Measurements from ENCODE around the gene TSPO. TPM values are rescaled to one million over a fixed set of nuclear protein-coding genes. Genes with fewer than 3 reads are reported as not detected.

Gene TSPO
- total and polyA plus RNA-seq, 9 of the 15 experiments (the other 6 are each of a cell fraction or from before 2014, with no cell fraction given) = 4.9 to 126 (median 25.3) TPM

DNA sequence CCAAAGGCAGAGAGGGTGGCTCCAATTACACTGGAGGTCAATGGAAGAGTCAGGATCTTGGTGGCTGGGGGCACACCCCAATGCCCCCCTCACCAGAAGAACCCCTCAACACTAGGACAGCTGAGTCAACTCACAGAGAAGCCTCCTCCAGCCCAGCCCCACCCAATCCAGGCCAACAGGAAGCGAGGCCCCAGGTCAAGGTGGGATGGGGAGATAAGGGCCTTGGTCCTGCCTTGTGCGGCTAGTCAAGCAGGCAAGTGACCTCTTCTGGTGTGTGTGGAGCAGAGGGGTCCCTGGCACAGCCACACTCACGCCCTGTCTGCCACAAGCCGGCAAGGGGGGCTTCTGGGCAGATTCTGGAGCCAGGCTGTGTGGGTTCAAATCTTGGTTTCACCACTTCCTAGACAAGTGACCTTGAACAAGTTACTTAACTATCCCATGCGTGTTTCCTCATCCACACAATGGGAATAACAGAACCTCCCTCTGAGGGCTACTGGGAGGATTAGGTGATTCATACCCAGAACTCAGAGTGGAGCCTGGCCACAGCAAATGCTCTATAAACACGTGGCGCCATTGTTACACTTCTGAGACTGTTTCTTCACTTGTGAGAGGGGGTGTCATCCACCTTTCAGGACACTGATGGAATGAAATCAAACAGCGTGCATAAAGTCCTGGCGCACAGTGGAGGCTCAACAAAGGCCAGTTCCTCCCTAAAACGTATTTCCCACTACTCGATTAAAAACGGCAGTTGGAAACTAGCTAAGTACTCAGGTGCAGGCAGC lies 32.3 kb downstream of the TSPO start:
- peaks cover 53% of the 10 kb centered on the region for H3K36me3 ChIP-seq (ENCODE audit: control insufficient read depth, insufficient read depth, low read length)
- peak overlapping the region; percentile 20; the same call in 1 of the 2 replicates for H3K4me3 ChIP-seq
- ChIA-PET CTCF (ENCODE audit: low intra/inter-chr PET ratio) (no interaction called here), POLR2A (interaction anchor here (0.6 to 1.0 kb wide), 3 partner anchors 8 to 14 kb away, joined by 3 to 5 read pairs (median 5); no protein-coding TSS in a partner anchor)
- peak overlapping the region; percentile 86 for H3K27ac ChIP-seq (ENCODE audit: extremely low read depth, low read depth, low read length)
- H3K9me3 ChIP-seq (replicated peaks; ENCODE audit: control insufficient read depth, insufficient read depth, low read depth, low read length) = 0 out of 2 replicates have a peak, but pooled peaks cover 2% of the 10 kb centered on the region
- no peaks in the 10 kb centered on the region for H3K9me1 ChIP-seq (ENCODE audit: control insufficient read depth, insufficient read depth, low read length)
- DNase-seq (ENCODE audit: extremely low read depth in 1 of 4, low spot score in 3 of 4) (peak; percentile 77 to 94 (median 82)), FAIRE-seq (peak; percentile 98), ATAC-seq (peak; percentile 77)
- peak overlapping the region; percentile 76 for H3K4me2 ChIP-seq (ENCODE audit: insufficient read depth, low read length)
- peak overlapping the region; percentile 73 to 85; a peak in 3 of 4 replicates for H3K9ac ChIP-seq (ENCODE audit: insufficient read depth in 1 of 2, low read depth in 2 of 2, low read length in 2 of 2)
- in situ Hi-C loops (cut with MboI) (no loop called here), intact Hi-C loops (cut with micrococcal nuclease) (no loop called here)
- no TSS peak for BruUV-seq (replicated peaks)
- WGBS (ENCODE audit: insufficient coverage, low coverage, missing lambda C conversion rate) = 1% methylated on average over 9 of the region's 12 CpGs
- peaks cover 63% of the 10 kb centered on the region for H3K79me2 ChIP-seq (ENCODE audit: control insufficient read depth, insufficient read depth, low read length)
- H4K20me1 ChIP-seq (replicated peaks; ENCODE audit: control insufficient read depth, insufficient read depth, low read length) = no peaks in the 10 kb centered on the region
- H3K4me1 ChIP-seq (replicated peaks in 1 of 2; ENCODE audit: control insufficient read depth in 2 of 2, insufficient read depth in 2 of 2, low read length in 2 of 2) = peaks cover 23 to 53% of the 10 kb centered on the region in 2 experiments; a peak in 4 of 5 replicates
- H3K27me3 ChIP-seq (ENCODE audit: control insufficient read depth in 2 of 2, insufficient read depth in 2 of 2, low read length in 2 of 2) = no peaks in the 10 kb centered on the region
- H2AFZ ChIP-seq (ENCODE audit: low read depth, low read length) = no peak overlapping the region
- TF ChIP-seq HMGN3 (IDR thresholded peaks at IDR 0.05; ENCODE audit: borderline replicate concordance, extremely low read depth, insufficient read length, low read depth, low read length) (peak; percentile 87), KLF6 (CRISPR knock-in tag; IDR thresholded peaks at IDR 0.05; ENCODE audit: borderline replicate concordance) (no peak), CBX3 (IDR thresholded peaks at IDR 0.05; ENCODE audit: borderline replicate concordance in 1 of 2, low read length in 2 of 2) (peak in 1 of 2 experiments; percentile 18; a peak in 1 of 3 replicates), POLR2AphosphoS5 (IDR thresholded peaks at IDR 0.05; ENCODE audit: control insufficient read depth, insufficient read depth, low read depth, low read length) (peak; percentile 87), HLTF (IDR thresholded peaks at IDR 0.05) (no peak), NRF1 (conservative IDR thresholded peaks at IDR 0.05 in 1 of 2, IDR thresholded peaks at IDR 0.05 in 1 of 2) (0 out of 4 replicates have a peak, but pooled peaks have one; percentile 11 to 34), ARID1B (IDR thresholded peaks at IDR 0.05) (peak; percentile 97), HNRNPH1 (optimal IDR thresholded peaks at IDR 0.05; ENCODE audit: low read depth, low read length) (no peak), SLC30A9 (CRISPR knock-in tag; IDR thresholded peaks at IDR 0.05) (no peak), FOXP1 (CRISPR knock-in tag; IDR thresholded peaks at IDR 0.05) (0 out of 2 replicates have a peak, but pooled peaks have one; percentile 55), CREM (IDR thresholded peaks at IDR 0.05; ENCODE audit: low read depth) (peak; percentile 58; the same call in 1 of the 2 replicates), RFX1 (IDR thresholded peaks at IDR 0.05) (no peak), HMGXB4 (CRISPR knock-in tag; IDR thresholded peaks at IDR 0.05) (no peak)
- TF ChIP-seq, protein P1, sequence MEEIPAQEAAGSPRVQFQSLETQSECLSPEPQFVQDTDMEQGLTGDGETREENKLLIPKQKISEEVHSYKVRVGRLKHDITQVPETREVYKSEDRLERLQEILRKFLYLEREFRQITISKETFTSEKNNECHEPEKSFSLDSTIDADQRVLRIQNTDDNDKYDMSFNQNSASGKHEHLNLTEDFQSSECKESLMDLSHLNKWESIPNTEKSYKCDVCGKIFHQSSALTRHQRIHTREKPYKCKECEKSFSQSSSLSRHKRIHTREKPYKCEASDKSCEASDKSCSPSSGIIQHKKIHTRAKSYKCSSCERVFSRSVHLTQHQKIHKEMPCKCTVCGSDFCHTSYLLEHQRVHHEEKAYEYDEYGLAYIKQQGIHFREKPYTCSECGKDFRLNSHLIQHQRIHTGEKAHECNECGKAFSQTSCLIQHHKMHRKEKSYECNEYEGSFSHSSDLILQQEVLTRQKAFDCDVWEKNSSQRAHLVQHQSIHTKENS (CRISPR knock-in tag; IDR thresholded peaks at IDR 0.05) = no peak
